ENCODE results near the gene ARHGEF17.

ARHGEF17 gene

DNA sequence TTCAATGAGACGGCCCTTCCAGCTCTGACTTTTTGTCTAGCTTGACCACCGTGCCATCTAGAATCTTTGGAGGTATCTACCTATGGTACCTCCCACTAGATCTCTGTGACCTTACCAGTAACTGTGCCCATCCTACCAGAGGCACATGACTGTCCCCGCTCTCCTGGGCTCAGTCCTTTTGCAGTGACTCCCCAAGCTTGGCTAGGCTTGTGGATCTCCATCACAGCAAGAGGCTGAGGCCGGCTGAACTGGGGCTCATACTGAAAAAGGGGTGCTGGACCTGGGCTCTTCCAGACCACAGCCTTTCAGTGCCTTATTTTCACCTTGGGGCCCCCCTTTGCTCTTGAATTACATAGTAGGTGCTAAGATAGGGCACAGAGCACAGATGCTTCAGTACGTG is 95.5 kb downstream of the ARHGEF17 start:
- Histone ChIP-seq H3K27me3 (ENCODE audit: control insufficient read depth in 1 of 2, insufficient read depth in 2 of 2, low read length in 2 of 2) (no peaks in the 10 kb centered on the region), H3K9ac (ENCODE audit: low read length in 2 of 2) (no peak overlapping the region), H3K36me3 (ENCODE audit: control insufficient read depth in 2 of 2, insufficient read depth in 2 of 2, low read length in 2 of 2) (peaks cover 10% of the 10 kb centered on the region in 2 donors), H3K9me3 (ENCODE audit: control insufficient read depth in 2 of 2, low read length in 2 of 2) (no peaks in the 10 kb centered on the region), H3K4me3 (ENCODE audit: low read length in 2 of 2) (no peak overlapping the region), H3K4me1 (ENCODE audit: control insufficient read depth, insufficient read depth, low read length) (peaks cover 7% of the 10 kb centered on the region), H3K27ac (ENCODE audit: low read length) (no peak overlapping the region)

GRCh38 chr11:73404048-73404447 is 96.0 kb downstream of the ARHGEF17 start:
- H3K9me3 ChIP-seq (ENCODE audit: control insufficient read depth in 2 of 2, low read length in 2 of 2), result no peaks in the 10 kb centered on the region
- peaks cover 7% of the 10 kb centered on the region for H3K4me1 ChIP-seq (ENCODE audit: control insufficient read depth, insufficient read depth, low read length)
- peaks cover 11 to 13% of the 10 kb centered on the region in 2 donors for H3K36me3 ChIP-seq (ENCODE audit: control insufficient read depth in 2 of 2, insufficient read depth in 2 of 2, low read length in 2 of 2)
- H3K27ac ChIP-seq (ENCODE audit: low read length), result no peak overlapping the region
- no peak overlapping the region for H3K4me3 ChIP-seq (ENCODE audit: low read length in 2 of 2)
- no peaks in the 10 kb centered on the region for H3K27me3 ChIP-seq (ENCODE audit: control insufficient read depth in 1 of 2, insufficient read depth in 2 of 2, low read length in 2 of 2)
- H3K9ac ChIP-seq (ENCODE audit: low read length in 2 of 2), result no peak overlapping the region

DNA sequence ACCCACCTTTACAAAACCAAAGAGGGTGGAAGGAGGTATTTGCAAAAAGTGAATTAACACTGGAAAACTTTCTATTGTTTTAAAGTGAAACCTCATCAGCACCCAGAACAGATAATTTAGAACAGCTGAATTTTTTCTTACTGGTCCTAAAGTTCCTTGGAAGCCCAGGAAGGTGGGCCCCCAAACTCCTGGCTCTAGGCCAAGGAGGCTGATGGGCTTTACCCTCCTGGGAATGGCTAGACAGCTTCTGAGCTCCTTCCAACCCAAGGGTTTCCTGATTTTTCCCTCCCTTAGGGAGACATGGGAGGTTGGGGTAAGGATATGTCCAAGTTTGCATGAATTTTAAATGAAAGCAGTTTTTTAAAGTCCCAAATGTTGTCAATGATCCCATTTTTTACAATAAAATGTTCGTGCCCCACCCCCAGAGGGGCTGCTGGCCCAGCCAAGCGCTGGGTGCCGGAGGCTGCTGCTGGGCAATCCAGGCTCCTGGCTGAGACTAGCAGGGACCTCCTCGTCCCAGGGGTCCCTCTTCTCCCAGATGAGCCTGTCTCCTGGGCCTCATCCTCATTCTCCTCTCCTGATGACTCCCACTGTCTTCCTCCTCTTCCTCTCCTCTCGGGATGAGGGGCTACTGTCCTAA is 96.5 kb downstream of the ARHGEF17 start:
- Histone ChIP-seq H3K9ac (ENCODE audit: low read length in 2 of 2) (no peak overlapping the region), H3K4me3 (ENCODE audit: low read length in 2 of 2) (no peak overlapping the region), H3K9me3 (ENCODE audit: control insufficient read depth in 2 of 2, low read length in 2 of 2) (no peaks in the 10 kb centered on the region), H3K36me3 (ENCODE audit: control insufficient read depth in 2 of 2, insufficient read depth in 2 of 2, low read length in 2 of 2) (peaks cover 16 to 17% of the 10 kb centered on the region in 2 donors), H3K27ac (ENCODE audit: low read length) (no peak overlapping the region), H3K4me1 (ENCODE audit: control insufficient read depth, insufficient read depth, low read length) (peaks cover 5% of the 10 kb centered on the region), H3K27me3 (ENCODE audit: control insufficient read depth in 1 of 2, insufficient read depth in 2 of 2, low read length in 2 of 2) (no peaks in the 10 kb centered on the region)

DNA sequence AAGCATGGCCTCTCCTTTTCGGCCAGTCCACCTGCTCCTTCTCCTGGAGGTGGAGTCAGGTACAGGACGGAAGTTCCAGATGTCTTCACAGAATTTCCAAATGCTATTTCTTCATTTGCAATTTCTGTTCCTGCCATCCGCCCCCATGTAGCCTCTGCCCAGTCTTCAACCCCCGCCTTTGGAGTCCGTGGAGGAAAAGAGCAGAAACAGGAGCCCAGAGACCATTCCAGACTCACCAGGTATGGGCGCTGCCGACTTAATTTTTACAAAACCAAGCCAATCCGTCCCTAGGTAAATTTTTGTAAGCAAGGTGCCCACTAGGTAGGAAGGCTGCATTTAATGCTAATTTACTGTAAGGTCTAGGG is 97.1 kb downstream of the ARHGEF17 start:
- no peaks in the 10 kb centered on the region for H3K27me3 ChIP-seq (ENCODE audit: control insufficient read depth in 1 of 2, insufficient read depth in 2 of 2, low read length in 2 of 2)
- H3K9me3 ChIP-seq (ENCODE audit: control insufficient read depth in 2 of 2, low read length in 2 of 2), result no peaks in the 10 kb centered on the region
- H3K4me3 ChIP-seq (ENCODE audit: low read length in 2 of 2), result no peak overlapping the region
- H3K4me1 ChIP-seq (ENCODE audit: control insufficient read depth, insufficient read depth, low read length), result peaks cover 5% of the 10 kb centered on the region
- H3K9ac ChIP-seq (ENCODE audit: low read length in 2 of 2), result no peak overlapping the region
- H3K36me3 ChIP-seq (ENCODE audit: control insufficient read depth in 2 of 2, insufficient read depth in 2 of 2, low read length in 2 of 2), result peaks cover 16 to 17% of the 10 kb centered on the region in 2 donors
- H3K27ac ChIP-seq (ENCODE audit: low read length), result no peak overlapping the region

GRCh38 chr11:73406131-73406530 is 98.1 kb downstream of the ARHGEF17 start:
- H3K36me3 ChIP-seq (ENCODE audit: control insufficient read depth in 2 of 2, insufficient read depth in 2 of 2, low read length in 2 of 2), result peaks cover 17 to 21% of the 10 kb centered on the region in 2 donors
- no peaks in the 10 kb centered on the region for H3K27me3 ChIP-seq (ENCODE audit: control insufficient read depth in 1 of 2, insufficient read depth in 2 of 2, low read length in 2 of 2)
- no peaks in the 10 kb centered on the region for H3K9me3 ChIP-seq (ENCODE audit: control insufficient read depth in 2 of 2, low read length in 2 of 2)
- peaks cover 5% of the 10 kb centered on the region for H3K4me1 ChIP-seq (ENCODE audit: control insufficient read depth, insufficient read depth, low read length)
- H3K27ac ChIP-seq (ENCODE audit: low read length), result no peak overlapping the region
- H3K9ac ChIP-seq (ENCODE audit: low read length in 2 of 2), result no peak overlapping the region
- H3K4me3 ChIP-seq (ENCODE audit: low read length in 2 of 2), result no peak overlapping the region

DNA sequence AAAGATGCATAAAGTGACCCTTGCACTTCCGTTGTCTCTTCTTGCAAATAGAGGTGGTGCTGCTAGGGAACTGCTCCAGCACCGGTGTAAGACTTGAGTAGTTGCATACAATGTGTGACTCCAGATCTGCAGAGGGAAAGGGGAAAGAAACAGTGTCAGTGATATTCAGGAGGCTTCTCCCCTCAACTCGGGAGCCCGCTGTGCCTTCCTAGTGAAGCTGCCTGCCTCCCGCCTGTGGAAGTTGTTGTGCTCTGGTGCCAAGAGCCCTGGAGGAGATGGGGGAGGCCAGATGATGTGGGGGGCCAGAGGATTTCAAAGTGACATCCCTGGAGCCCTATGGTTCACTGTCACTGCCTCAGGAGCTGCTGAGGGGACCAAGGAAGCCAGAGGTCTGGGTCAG is 98.5 kb downstream of the ARHGEF17 start:
- Histone ChIP-seq H3K9me3 (ENCODE audit: control insufficient read depth in 2 of 2, low read length in 2 of 2) (no peaks in the 10 kb centered on the region), H3K4me3 (ENCODE audit: low read length in 2 of 2) (no peak overlapping the region), H3K4me1 (ENCODE audit: control insufficient read depth, insufficient read depth, low read length) (peaks cover 5% of the 10 kb centered on the region), H3K36me3 (ENCODE audit: control insufficient read depth in 2 of 2, insufficient read depth in 2 of 2, low read length in 2 of 2) (peaks cover 17 to 21% of the 10 kb centered on the region in 2 donors), H3K9ac (ENCODE audit: low read length in 2 of 2) (no peak overlapping the region), H3K27ac (ENCODE audit: low read length) (no peak overlapping the region), H3K27me3 (ENCODE audit: control insufficient read depth in 1 of 2, insufficient read depth in 2 of 2, low read length in 2 of 2) (no peaks in the 10 kb centered on the region)

DNA sequence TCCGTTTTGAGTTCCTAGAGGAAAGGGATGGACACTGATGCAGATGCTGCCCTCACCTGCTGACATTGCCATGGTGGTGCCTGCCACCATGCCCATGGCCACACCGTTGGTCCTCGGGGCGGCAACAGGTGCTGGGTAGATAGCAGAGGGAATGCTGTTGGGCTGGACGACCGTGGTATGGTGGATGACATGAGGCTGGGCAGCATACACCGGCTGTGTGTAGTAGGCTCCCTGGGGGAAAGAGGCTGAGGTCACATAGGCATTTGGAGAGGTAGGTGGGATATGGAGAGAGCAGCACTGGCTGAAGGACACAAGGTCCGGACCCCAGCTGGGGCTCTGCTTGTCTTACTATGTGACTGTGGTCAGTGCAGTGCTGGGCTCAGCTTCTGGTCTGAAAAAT is 101.4 kb downstream of the ARHGEF17 start:
- Histone ChIP-seq H3K27ac (ENCODE audit: low read length) (no peak overlapping the region), H3K27me3 (ENCODE audit: control insufficient read depth in 1 of 2, insufficient read depth in 2 of 2, low read length in 2 of 2) (no peaks in the 10 kb centered on the region), H3K4me3 (ENCODE audit: low read length in 2 of 2) (no peak overlapping the region), H3K4me1 (ENCODE audit: control insufficient read depth, insufficient read depth, low read length) (no peaks in the 10 kb centered on the region), H3K36me3 (ENCODE audit: control insufficient read depth in 2 of 2, insufficient read depth in 2 of 2, low read length in 2 of 2) (peaks cover 14 to 21% of the 10 kb centered on the region in 2 donors), H3K9me3 (ENCODE audit: control insufficient read depth in 2 of 2, low read length in 2 of 2) (no peaks in the 10 kb centered on the region), H3K9ac (ENCODE audit: low read length in 2 of 2) (no peak overlapping the region)

GRCh38 chr11:73410627-73411026 is 102.6 kb downstream of the ARHGEF17 start:
- Histone ChIP-seq H3K9me3 (ENCODE audit: control insufficient read depth in 2 of 2, low read length in 2 of 2) (no peaks in the 10 kb centered on the region), H3K4me3 (ENCODE audit: low read length in 2 of 2) (no peak overlapping the region), H3K27me3 (ENCODE audit: control insufficient read depth in 1 of 2, insufficient read depth in 2 of 2, low read length in 2 of 2) (no peaks in the 10 kb centered on the region), H3K9ac (ENCODE audit: low read length in 2 of 2) (no peak overlapping the region), H3K4me1 (ENCODE audit: control insufficient read depth, insufficient read depth, low read length) (no peaks in the 10 kb centered on the region), H3K27ac (ENCODE audit: low read length) (no peak overlapping the region), H3K36me3 (ENCODE audit: control insufficient read depth in 2 of 2, insufficient read depth in 2 of 2, low read length in 2 of 2) (peaks cover 14 to 20% of the 10 kb centered on the region in 2 donors)

GRCh38 chr11:73411031-73411430 is 103.0 kb downstream of the ARHGEF17 start:
- peaks cover 14 to 20% of the 10 kb centered on the region in 2 donors for H3K36me3 ChIP-seq (ENCODE audit: control insufficient read depth in 2 of 2, insufficient read depth in 2 of 2, low read length in 2 of 2)
- H3K4me3 ChIP-seq (ENCODE audit: low read length in 2 of 2), result no peak overlapping the region
- no peaks in the 10 kb centered on the region for H3K4me1 ChIP-seq (ENCODE audit: control insufficient read depth, insufficient read depth, low read length)

GRCh38 chr11:73412308-73412707 is 104.2 kb downstream of the ARHGEF17 start:
- H3K27me3 ChIP-seq (ENCODE audit: control insufficient read depth in 1 of 2, insufficient read depth in 2 of 2, low read length in 2 of 2), result no peaks in the 10 kb centered on the region
- no peaks in the 10 kb centered on the region for H3K4me1 ChIP-seq (ENCODE audit: control insufficient read depth, insufficient read depth, low read length)
- H3K36me3 ChIP-seq (ENCODE audit: control insufficient read depth in 2 of 2, insufficient read depth in 2 of 2, low read length in 2 of 2), result peaks cover 7 to 13% of the 10 kb centered on the region in 2 donors
- no peaks in the 10 kb centered on the region for H3K9me3 ChIP-seq (ENCODE audit: control insufficient read depth in 2 of 2, low read length in 2 of 2)
- no peak overlapping the region for H3K27ac ChIP-seq (ENCODE audit: low read length)
- H3K4me3 ChIP-seq (ENCODE audit: low read length in 2 of 2), result no peak overlapping the region
- H3K9ac ChIP-seq (ENCODE audit: low read length in 2 of 2), result no peak overlapping the region

More at GRCh38 chr11:73411031-73411430, 103.0 kb downstream of the ARHGEF17 start:
- H3K27me3 ChIP-seq (ENCODE audit: control insufficient read depth in 1 of 2, insufficient read depth in 2 of 2, low read length in 2 of 2), result no peaks in the 10 kb centered on the region
- no peak overlapping the region for H3K27ac ChIP-seq (ENCODE audit: low read length)
- H3K9me3 ChIP-seq (ENCODE audit: control insufficient read depth in 2 of 2, low read length in 2 of 2), result no peaks in the 10 kb centered on the region
- no peak overlapping the region for H3K9ac ChIP-seq (ENCODE audit: low read length in 2 of 2)

DNA sequence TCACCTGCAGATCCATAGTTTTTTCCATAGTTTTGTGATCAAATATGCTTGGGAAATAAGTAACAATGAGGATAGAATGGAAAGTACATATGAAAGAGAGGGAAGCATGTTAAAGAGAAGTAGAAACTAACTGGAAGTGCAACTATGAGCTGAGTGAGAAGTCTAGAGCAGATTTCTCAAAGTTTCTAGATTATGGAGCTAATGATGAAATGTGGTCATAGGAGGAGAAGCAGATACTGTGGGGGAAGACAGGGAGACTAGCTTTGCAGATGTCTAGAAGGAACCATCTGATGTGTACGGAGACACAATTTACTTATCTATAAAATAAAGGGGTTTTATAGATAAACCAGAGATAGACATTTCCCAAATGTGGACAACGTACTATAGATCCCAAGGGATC is 105.2 kb downstream of the ARHGEF17 start:
- no peak overlapping the region for H3K27ac ChIP-seq (ENCODE audit: low read length)
- H3K9me3 ChIP-seq (ENCODE audit: control insufficient read depth in 2 of 2, low read length in 2 of 2), result no peaks in the 10 kb centered on the region
- no peaks in the 10 kb centered on the region for H3K4me1 ChIP-seq (ENCODE audit: control insufficient read depth, insufficient read depth, low read length)
- no peak overlapping the region for H3K9ac ChIP-seq (ENCODE audit: low read length in 2 of 2)
- H3K4me3 ChIP-seq (ENCODE audit: low read length in 2 of 2), result no peak overlapping the region
- H3K36me3 ChIP-seq (ENCODE audit: control insufficient read depth in 2 of 2, insufficient read depth in 2 of 2, low read length in 2 of 2), result peaks cover 10 to 11% of the 10 kb centered on the region in 2 donors
- no peaks in the 10 kb centered on the region for H3K27me3 ChIP-seq (ENCODE audit: control insufficient read depth in 1 of 2, insufficient read depth in 2 of 2, low read length in 2 of 2)
